GM19395 (cell line): ENCODE measurements around the gene CACNG1.

Experiments used
- ATAC-seq: cut with Tn5 transposase; IDR thresholded peaks from one replicate; pipeline ENCODE4 v1.9.1; 2021; ENCODE audit warnings: mild to moderate bottlenecking, moderate library complexity; ENCODE audit not compliant: unreplicated experiment

Gene CACNG1

GRCh38 chr17:67050471-67051154 lies 6.3 kb downstream of the CACNG1 start:
- ATAC-seq = no peak

GRCh38 chr17:67051155-67051538 lies 6.8 kb downstream of the CACNG1 start:
- no peak for ATAC-seq

GRCh38 chr17:67051837-67052236 lies 7.5 kb downstream of the CACNG1 start:
- ATAC-seq = no peak

GRCh38 chr17:67052720-67053437 lies 8.5 kb downstream of the CACNG1 start:
- ATAC-seq = no peak

DNA sequence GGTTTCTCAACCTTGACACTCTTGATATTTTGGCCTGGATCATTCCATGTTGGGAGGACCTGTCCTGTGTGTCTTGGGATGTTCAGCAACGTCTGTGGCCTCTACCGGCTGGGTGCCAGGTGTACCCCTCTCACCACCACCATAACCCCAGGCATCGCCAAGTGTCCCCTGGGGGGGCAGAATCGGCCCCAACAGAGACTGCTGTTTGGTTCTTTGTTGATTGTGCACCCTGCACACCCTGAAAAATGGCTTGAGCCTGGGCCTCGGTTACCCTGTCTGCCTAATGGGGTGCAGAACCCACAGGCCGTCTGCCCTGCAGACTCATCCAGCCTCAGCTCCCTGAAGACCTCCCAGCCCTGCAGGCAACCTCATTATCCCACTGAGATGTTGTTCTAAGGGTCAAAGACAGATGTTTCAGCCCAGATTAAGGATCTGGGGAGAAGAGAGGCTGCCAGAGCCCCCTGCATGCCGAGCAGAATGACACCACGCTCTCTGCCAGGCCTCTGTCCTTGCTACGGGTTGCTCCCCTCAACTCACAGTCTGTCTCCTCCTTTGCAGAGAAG lies 9.2 kb downstream of the CACNG1 start:
- no peak for ATAC-seq

DNA sequence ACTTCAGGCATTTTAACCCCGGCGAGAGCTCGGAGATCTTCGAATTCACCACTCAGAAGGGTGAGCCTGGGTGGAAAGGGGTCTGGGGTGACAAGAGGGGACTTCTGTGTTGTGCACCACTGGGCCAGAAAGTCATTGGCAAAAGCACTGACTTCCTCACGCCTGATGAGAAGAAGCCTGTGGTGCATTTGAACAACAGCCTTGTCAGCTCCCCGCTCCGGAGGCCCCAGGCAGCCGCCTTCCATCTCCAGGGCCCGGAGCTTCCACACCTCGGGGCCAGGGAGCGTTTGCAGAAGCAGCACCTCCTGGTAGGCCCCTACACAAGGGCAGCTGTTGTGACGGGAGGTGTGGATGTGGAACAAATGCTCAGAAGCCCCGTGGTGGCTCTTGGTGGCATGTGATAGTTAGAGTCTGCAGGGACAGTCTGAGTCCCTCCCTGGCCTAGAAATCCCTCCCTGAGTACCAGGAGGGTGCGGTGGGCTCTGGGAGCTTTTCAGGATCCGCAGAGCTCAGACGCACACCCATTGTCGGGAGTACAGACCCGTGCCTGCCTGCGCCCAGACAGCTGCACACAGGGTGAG lies 9.7 kb downstream of the CACNG1 start:
- no peak for ATAC-seq

GRCh38 chr17:67054608-67055007 lies 10.3 kb downstream of the CACNG1 start:
- ATAC-seq = no peak

- no peak for ATAC-seq
Measured at GRCh38 chr17:67055041-67055443, 10.7 kb downstream of the CACNG1 start.

DNA sequence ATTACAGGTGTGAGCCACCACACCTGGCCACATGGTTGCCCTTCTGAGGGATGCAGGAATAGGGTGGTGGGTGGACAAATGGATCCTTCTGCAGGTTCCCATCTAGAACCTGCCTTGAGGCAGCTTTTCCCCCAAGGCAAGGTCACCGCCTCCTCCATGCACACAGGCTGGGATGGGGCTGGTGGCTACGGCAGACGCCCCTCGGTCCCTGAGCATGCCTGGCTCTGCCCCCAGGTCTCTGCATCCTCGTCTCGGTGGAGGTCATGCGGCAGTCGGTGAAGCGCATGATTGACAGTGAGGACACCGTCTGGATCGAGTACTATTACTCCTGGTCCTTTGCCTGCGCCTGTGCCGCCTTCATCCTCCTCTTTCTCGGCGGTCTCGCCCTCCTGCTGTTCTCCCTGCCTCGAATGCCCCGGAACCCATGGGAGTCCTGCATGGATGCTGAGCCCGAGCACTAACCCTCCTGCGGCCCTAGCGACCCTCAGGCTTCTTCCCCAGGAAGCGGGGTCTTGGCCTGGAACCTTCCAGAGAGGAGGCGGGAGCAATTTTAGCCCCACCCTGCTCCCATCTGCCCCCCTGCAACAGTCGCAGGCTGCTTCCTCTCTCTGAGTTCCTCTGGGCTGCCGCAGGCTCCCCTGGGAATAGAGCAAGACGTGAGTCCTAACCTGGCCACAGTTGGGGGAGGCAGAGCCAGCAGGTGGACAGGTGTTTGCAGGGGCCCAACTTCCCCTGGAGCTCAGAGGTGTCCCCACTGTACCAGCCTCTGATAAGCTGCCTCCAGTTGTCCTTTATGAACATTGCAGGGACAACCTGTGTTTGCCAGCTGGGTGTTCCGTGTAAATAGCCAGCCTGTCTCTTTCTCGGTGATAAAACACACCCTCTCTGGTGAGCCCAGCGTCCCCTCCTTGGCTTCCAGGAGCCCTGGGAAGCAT lies 11.7 kb downstream of the CACNG1 start:
- ATAC-seq = no peak

DNA sequence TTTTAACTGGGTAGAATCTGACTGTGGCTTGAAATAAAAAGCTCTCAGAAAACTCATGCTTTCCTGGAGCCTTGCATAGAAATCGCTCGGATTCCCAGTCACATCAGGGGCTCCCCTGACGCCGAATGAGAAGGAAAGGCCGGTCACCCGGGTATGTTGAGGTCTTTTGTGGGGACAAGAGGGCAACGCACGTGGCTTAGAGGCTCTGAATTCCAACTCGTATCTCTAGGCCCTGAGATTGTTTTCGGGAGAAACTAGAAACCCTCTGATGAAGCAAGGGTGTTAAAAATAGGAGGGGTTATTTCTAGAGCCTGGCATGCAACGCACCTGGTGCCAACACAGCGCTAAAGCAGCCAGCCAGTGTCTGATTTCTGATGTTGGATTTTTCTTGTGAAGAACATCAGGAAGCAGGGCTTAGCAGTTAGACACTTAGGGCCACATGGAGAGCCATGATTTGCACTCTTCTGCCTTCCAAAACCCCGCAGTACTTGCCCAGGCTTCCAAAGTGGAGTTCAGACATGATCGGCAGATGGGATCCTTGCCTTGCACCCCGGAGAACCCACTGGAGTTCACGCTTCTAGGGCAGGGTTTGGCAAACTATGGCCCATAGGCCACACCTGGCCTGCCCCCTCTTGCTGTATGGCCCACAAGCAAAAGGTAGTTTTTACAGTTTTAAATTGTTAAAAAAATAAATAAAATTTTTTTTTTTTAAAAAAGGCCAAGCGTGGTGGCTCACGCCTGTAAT lies 12.6 kb downstream of the CACNG1 start:
- ATAC-seq = no peak

DNA sequence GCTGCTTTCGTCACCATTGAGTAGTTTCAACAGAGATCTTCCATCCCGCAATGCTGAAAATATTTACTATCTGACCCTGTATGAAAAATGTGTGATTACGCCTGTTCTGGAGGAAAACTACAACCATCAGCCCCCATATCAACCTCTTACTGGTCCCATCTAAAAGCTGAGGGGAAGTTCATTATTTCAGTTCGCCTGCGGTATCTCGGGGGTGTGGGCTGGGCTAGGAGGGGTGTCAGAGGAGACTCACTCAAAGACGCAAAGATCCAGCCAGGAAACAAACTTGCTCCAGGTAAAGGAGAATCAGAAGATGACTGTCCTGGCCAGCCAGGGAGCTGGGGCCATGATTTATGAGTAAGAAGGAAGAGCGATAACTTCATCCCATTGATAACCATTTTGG lies 13.7 kb downstream of the CACNG1 start:
- no peak for ATAC-seq

GRCh38 chr17:67059372-67059771 lies 15.0 kb downstream of the CACNG1 start:
- no peak for ATAC-seq

GRCh38 chr17:67063141-67063540 lies 18.8 kb downstream of the CACNG1 start:
- ATAC-seq = no peak

- ATAC-seq = no peak
Measured at GRCh38 chr17:67066717-67067116, 22.4 kb downstream of the CACNG1 start.

DNA sequence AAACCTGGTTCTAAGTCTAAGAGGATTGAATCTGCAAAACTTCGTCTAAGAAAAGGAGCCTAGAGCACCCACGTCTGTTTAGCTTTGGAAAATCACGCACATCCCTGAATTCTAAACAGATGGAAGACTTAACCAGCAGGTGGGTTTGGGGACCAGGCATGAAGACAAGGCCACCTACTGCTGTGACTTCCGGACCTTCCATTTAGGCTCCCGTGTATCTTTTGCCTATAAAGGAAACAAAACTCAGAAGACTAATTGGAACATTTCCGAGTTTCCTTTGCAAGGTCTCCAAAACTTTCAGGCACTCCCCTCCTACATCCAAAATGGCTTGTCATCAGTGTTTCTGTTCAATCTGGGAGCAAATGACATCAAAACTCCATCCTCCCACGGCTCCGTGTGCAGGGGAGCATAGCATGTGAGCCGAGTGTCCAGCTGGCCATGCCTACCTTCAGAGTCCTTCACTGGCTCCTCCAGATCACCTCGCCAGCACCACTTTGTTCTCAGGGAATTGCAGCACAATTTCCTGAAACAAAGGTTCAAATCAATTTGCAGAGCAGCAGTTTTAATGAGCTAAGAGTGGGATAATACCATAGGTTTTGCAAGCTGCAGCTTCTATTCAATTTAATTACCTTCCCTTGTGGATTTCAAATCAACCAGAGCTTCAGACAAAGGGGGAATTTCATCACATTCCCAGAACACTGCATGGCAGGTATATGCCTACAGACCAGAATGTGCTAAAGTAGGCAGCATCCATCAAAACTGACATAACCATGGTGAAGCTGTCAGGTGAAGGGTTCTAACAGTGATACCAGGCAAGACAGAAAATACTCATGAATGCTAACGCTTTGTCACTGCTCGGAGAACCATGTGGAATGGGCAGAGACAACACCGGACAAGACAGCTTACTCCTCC lies 23.5 kb downstream of the CACNG1 start:
- no peak for ATAC-seq

- ATAC-seq = no peak
Measured at GRCh38 chr17:67068999-67069398, 24.6 kb downstream of the CACNG1 start.

DNA sequence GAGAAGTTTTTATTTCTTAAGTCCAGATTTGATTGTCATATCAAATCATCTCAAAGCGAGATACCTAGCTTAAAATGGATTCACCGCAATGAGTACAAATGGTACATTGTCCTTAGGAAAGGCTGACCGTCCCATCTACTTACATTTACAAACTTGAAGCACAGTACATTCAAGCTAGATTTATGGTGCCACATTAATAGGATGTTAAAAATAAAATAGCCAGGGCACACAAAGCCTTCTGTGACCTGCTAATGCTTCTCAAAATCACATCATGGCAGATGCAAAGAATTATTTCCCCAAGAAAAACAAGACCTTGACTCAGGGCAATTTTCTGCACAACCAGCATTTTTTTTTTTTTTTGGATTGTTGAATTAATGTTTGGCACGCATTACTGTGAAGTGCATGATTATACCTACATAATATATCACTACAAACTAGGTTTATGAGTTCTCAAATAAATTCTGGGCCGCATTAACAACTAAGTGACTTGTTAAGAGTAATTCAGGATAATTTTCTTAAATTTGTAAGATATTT lies 25.3 kb downstream of the CACNG1 start:
- ATAC-seq = no peak

GRCh38 chr17:67071595-67071994 lies 27.2 kb downstream of the CACNG1 start:
- no peak for ATAC-seq

DNA sequence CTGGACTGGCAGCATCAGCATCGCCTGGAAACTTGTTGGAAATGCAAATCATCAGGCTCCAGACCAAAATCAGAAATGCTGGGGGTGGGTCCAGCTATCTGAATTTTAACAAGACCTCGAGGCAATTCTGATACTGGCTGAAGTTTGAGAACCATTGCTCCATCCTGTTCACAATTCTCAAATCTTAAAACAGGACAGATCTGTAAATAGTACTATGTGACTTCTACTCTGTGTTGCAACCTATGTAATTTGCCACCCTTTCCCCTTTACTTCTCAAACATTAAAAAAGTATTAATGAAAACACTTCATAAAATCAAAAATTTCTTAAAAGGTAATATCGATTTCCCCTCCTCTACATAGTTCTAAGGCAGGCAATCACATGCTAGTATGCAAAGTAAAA lies 28.5 kb downstream of the CACNG1 start:
- ATAC-seq = no peak
